Naive thymus-derived CD4-positive, alpha-beta T cell (primary cell): Measurements from ENCODE around the gene GPRIN1. TPM values are rescaled to one million over a fixed set of nuclear protein-coding genes. Genes with fewer than 3 reads are reported as not detected.
"Not testable (repeated sequence)": the region's sequence is repeated elsewhere in the genome, so short reads cannot be mapped to it uniquely, and the experiment has no call there.

Experiments
- ATAC-seq: fragments of 150-1000 bp; cut with Tn5 transposase; 2 replicates; pipeline ENCODE4 v1.10.0; 2021; ENCODE audit warnings: mild to moderate bottlenecking, moderate library complexity
- CTCF ChIA-PET: fragments of 350-600 bp; sonication (Branson Sonifier 250); formaldehyde crosslinking; loops from one replicate; lab custom pipeline; 2021; ENCODE audit warnings: antibody characterized with exemption; lab: Charles Lee
- POLR2A ChIA-PET: fragments of 350-600 bp; sonication (Branson Sonifier 250); formaldehyde crosslinking; loops from one replicate; lab custom pipeline; 2021; ENCODE audit warnings: antibody characterized with exemption, inconsistent platforms; lab: Charles Lee
- DNase-seq, 9 donors: peaks; one replicate each; pipeline versions ENCODE4 v3.0.0 to v3.0.0-alpha.2; 2020 to 2022; ENCODE audit warnings: mixed read lengths in 1 of 9
- H3K27ac ChIP-seq: one replicate; pipeline ENCODE4 v1.7.0; 2013; ENCODE audit warnings: mild to moderate bottlenecking, low read depth, low read length, moderate library complexity
- H3K27me3 ChIP-seq, 2 donors: one replicate each; pipeline ENCODE4 v1.7.0; 2013; ENCODE audit warnings: low read length in 2 of 2, mild to moderate bottlenecking in 2 of 2, moderate library complexity in 2 of 2; ENCODE audit not compliant: control insufficient read depth in 2 of 2, insufficient read depth in 2 of 2
- H3K36me3 ChIP-seq, 3 experiments: 1 replicate in 2 of 3; 2 replicates in 1 of 3; pipeline ENCODE4 v1.7.0; 2013; ENCODE audit warnings: low read length in 3 of 3, mild to moderate bottlenecking in 3 of 3, moderate library complexity in 1 of 3; ENCODE audit not compliant: insufficient read depth in 3 of 3, control insufficient read depth in 2 of 3
- H3K4me1 ChIP-seq, 2 donors: one replicate each; pipeline ENCODE4 v1.7.0; 2013; ENCODE audit warnings: low read length in 2 of 2, mild to moderate bottlenecking in 2 of 2, moderate library complexity in 1 of 2; ENCODE audit not compliant: control insufficient read depth in 2 of 2, insufficient read depth in 2 of 2
- H3K4me3 ChIP-seq: 2 replicates; pipeline ENCODE4 v1.7.0; 2013; ENCODE audit warnings: mild to moderate bottlenecking, low read length
- H3K9me3 ChIP-seq, 3 experiments: 1 replicate in 2 of 3; 2 replicates in 1 of 3; pipeline ENCODE4 v1.7.0; 2013; ENCODE audit warnings: low read length in 3 of 3; ENCODE audit not compliant: control insufficient read depth in 2 of 3
- H3K27ac Mint-ChIP-seq, 9 donors: one replicate each; pipeline ENCODE4 v1.8.0; 2020 to 2022; ENCODE audit warnings: mixed read lengths in 9 of 9, mild to moderate bottlenecking in 8 of 9, moderate library complexity in 5 of 9, inconsistent platforms in 2 of 9
- H3K27me3 Mint-ChIP-seq, 5 donors: one replicate each; pipeline ENCODE4 v1.8.0; 2021 to 2022; ENCODE audit warnings: mixed read lengths in 5 of 5, mild to moderate bottlenecking in 1 of 5
- H3K36me3 Mint-ChIP-seq, 5 donors: one replicate each; pipeline ENCODE4 v1.8.0; 2020 to 2022; ENCODE audit warnings: mixed read lengths in 5 of 5, mild to moderate bottlenecking in 3 of 5, inconsistent platforms in 1 of 5
- H3K4me1 Mint-ChIP-seq, 7 donors: one replicate each; pipeline ENCODE4 v1.8.0; 2020 to 2022; ENCODE audit warnings: mixed read lengths in 7 of 7, mild to moderate bottlenecking in 3 of 7, inconsistent platforms in 1 of 7
- H3K4me3 Mint-ChIP-seq, 10 donors: one replicate each; pipeline ENCODE4 v1.8.0; 2020 to 2022; ENCODE audit warnings: mild to moderate bottlenecking in 10 of 10, mixed read lengths in 10 of 10, moderate library complexity in 6 of 10, inconsistent platforms in 2 of 10
- H3K9me3 Mint-ChIP-seq, 11 donors: one replicate each; pipeline ENCODE4 v1.8.0; 2020 to 2022; ENCODE audit warnings: mixed read lengths in 11 of 11, mild to moderate bottlenecking in 4 of 11, inconsistent platforms in 1 of 11, moderate library complexity in 1 of 11
- intact Hi-C, 2 donors: fragments of 100-400 bp; cut with micrococcal nuclease; formaldehyde crosslinking; loops; one replicate each; pipeline ENCODE4 v1.15.1; 2023
- polyA plus RNA-seq, 2 donors: library from polyadenylated mRNA; unstranded; fragments of 300-500 nt; fragmentation: Illumina TruSeq; gene quantifications; one replicate each; pipeline ENCODE4 v1.2.3, GENCODE V29; 2021
- total RNA-seq, 6 experiments: library from RNA in 5 of 6; stranded (reverse) in 5 of 6; gene quantifications; 1 replicate in 5 of 6; 2 replicates in 1 of 6; pipeline ENCODE4 v1.2.3 and lab custom pipeline; 2021 to 2026

Gene GPRIN1
- total and polyA plus RNA-seq, 7 experiments from 2014 or later = 0.08 to 2.3 (median 0.32) TPM; not detected in 3

DNA sequence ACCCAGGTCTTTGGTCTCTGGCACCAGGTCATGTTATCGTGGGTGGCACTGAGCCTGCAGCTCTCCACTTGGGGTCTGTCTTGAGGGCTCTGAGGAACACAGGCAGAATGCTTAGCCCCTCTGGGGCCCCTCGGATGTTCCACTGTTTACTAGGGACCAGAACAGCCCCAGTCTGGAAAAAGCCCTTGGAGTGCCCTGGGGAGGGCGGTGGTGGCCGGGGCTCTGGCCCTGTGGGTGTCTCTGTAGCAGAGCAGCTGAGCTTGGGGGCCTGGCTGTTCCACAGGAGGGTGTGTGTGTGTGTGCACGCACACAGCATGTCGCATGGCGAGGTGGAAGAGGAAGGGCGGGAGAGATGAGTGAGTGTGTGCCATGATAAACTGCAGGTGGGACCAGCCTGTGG is 15.4 kb downstream of the GPRIN1 start:
- no peak for ATAC-seq
- Histone ChIP-seq H3K27me3 (no peaks in the 10 kb centered on the region), H3K36me3 (no peaks in the 10 kb centered on the region), H3K9me3 (no peaks in the 10 kb centered on the region), H3K4me3 (no peak overlapping the region), H3K27ac (no peak overlapping the region), H3K4me1 (peaks cover 7% of the 10 kb centered on the region in 2 donors)
- peaks cover 4 to 8% (median 6%) of the 10 kb centered on the region in 7 donors for H3K4me1 Mint-ChIP-seq
- intact Hi-C loops = no loop called here
- H3K9me3 Mint-ChIP-seq = no peaks in the 10 kb centered on the region
- ChIA-PET POLR2A (no interaction called here), CTCF (no interaction called here)
- no peak for DNase-seq
- H3K27me3 Mint-ChIP-seq = peaks cover 0 to 4% (median 0%) of the 10 kb centered on the region in 5 donors
- H3K36me3 Mint-ChIP-seq = no peaks in the 10 kb centered on the region
- peak overlapping the region in 2 of 10 donors; percentile 39 to 63 for H3K4me3 Mint-ChIP-seq
- peak overlapping the region in 3 of 9 donors; percentile 25 to 76 (median 65) for H3K27ac Mint-ChIP-seq

DNA sequence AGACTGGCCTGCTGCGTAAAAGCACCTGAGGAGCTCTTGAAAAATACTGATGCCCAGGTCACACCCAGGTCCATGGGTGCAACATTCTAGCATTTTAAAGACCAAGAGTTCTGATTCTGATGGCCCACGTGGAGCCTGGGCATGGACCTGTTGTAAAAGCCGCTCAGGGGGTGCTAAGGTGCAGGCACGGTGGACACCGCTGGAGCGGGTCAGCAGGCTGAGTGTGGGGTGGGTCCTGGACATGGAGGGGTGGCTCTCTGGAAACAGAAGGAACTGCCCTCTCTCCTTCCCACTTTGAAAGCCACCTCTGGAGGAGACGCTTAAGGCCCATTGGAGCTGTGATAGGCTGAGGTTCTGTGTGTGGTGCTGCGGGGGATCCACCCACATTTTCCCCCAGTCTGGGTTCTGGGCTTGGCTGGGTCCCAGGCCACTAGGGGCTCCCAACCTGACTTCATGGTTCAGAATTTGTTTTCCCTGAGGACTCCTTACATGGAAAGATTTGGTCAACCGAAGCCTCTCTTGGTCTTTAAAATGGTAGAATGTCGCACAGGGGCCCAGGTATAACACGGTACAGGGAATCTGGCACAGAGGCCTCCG is 16.6 kb downstream of the GPRIN1 start:
- H3K27ac Mint-ChIP-seq = no peak overlapping the region
- peaks cover 0 to 4% (median 0%) of the 10 kb centered on the region in 5 donors for H3K27me3 Mint-ChIP-seq
- peaks cover 7% of the 10 kb centered on the region in 2 donors for H3K4me1 ChIP-seq
- H3K4me3 Mint-ChIP-seq = no peak overlapping the region
- peaks cover 0 to 3% (median 0%) of the 10 kb centered on the region in 5 donors for H3K36me3 Mint-ChIP-seq
- DNase-seq (no peak), ATAC-seq (no peak)
- no peaks in the 10 kb centered on the region for H3K27me3 ChIP-seq
- intact Hi-C loops = no loop called here
- H3K9me3 ChIP-seq = no peaks in the 10 kb centered on the region
- ChIA-PET POLR2A (no interaction called here), CTCF (no interaction called here)
- no peak overlapping the region for H3K27ac ChIP-seq
- no peaks in the 10 kb centered on the region for H3K36me3 ChIP-seq
- peaks cover 0 to 2% (median 0%) of the 10 kb centered on the region in 11 donors for H3K9me3 Mint-ChIP-seq
- H3K4me3 ChIP-seq = no peak overlapping the region
- peaks cover 0 to 8% (median 6%) of the 10 kb centered on the region in 7 donors for H3K4me1 Mint-ChIP-seq

- peaks cover 0 to 4% (median 0%) of the 10 kb centered on the region in 5 donors for H3K36me3 Mint-ChIP-seq
Measured at GRCh38 chr5:176592573-176592972, 17.4 kb downstream of the GPRIN1 start.

GRCh38 chr5:176591667-176592066 is 18.3 kb downstream of the GPRIN1 start:
- H3K27me3 ChIP-seq, POLR2A ChIA-PET, H3K36me3 ChIP-seq, H3K27ac Mint-ChIP-seq, H3K4me1 Mint-ChIP-seq, CTCF ChIA-PET, H3K27ac ChIP-seq, H3K4me1 ChIP-seq, H3K9me3 ChIP-seq, ATAC-seq, DNase-seq, H3K4me3 Mint-ChIP-seq, intact Hi-C loops, H3K36me3 Mint-ChIP-seq, H3K9me3 Mint-ChIP-seq, H3K27me3 Mint-ChIP-seq, H3K4me3 ChIP-seq: not testable (repeated sequence)

More at GRCh38 chr5:176592573-176592972, 17.4 kb downstream of the GPRIN1 start:
- Histone ChIP-seq H3K9me3 (no peaks in the 10 kb centered on the region), H3K27ac (no peak overlapping the region), H3K4me3 (no peak overlapping the region), H3K36me3 (no peaks in the 10 kb centered on the region), H3K27me3 (no peaks in the 10 kb centered on the region), H3K4me1 (peaks cover 7% of the 10 kb centered on the region in 2 donors)
- Mint-ChIP-seq H3K4me3 (no peak overlapping the region), H3K4me1 (peaks cover 0 to 8% (median 6%) of the 10 kb centered on the region in 7 donors), H3K9me3 (peaks cover 0 to 6% (median 0%) of the 10 kb centered on the region in 11 donors), H3K27ac (no peak overlapping the region), H3K27me3 (peaks cover 0 to 4% (median 0%) of the 10 kb centered on the region in 5 donors)
- DNase-seq (no peak), ATAC-seq (no peak)
- ChIA-PET POLR2A (no interaction called here), CTCF (no interaction called here)
- intact Hi-C loops = no loop called here

DNA sequence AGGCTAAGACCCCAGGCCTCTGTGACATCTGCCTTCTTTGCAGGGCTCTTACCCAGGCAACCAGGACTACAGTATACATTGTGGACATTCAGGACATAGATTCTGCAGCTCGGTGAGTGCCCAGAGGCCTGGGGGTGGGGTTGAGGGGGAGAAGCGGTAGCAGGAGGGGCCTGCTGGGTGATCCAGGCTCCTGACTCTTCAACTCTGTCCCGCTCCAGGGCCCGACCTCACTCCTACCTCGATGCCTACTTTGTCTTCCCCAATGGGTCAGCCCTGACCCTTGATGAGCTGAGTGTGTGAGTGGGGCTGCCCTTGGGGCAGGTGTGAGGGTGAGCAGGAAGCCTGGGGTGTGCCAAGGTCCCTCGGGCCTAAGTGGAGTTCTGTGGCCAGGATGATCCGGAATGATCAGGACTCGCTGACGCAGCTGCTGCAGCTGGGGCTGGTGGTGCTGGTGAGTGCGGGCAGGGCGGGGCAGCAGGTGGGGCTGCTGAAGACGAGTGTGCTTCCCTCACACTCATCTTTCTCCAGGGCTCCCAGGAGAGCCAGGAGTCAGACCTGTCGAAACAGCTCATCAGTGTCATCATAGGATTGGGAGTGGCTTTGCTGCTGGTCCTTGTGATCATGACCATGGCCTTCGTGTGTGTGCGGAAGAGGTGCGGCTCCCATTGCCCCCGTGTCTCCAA is 19.8 kb downstream of the GPRIN1 start:
- Mint-ChIP-seq H3K27ac (no peak overlapping the region), H3K9me3 (peaks cover 0 to 17% (median 5%) of the 10 kb centered on the region in 11 donors), H3K4me3 (no peak overlapping the region), H3K4me1 (no peaks in the 10 kb centered on the region), H3K36me3 (peaks cover 0 to 4% (median 4%) of the 10 kb centered on the region in 5 donors), H3K27me3 (no peaks in the 10 kb centered on the region)
- peaks cover 0 to 8% (median 0%) of the 10 kb centered on the region in 3 experiments for H3K9me3 ChIP-seq
- intact Hi-C loops = no loop called here
- H3K36me3 ChIP-seq = no peaks in the 10 kb centered on the region
- ChIA-PET CTCF (no interaction called here), POLR2A (no interaction called here)
- no peak overlapping the region for H3K27ac ChIP-seq
- no peak for ATAC-seq
- H3K27me3 ChIP-seq = no peaks in the 10 kb centered on the region
- H3K4me1 ChIP-seq = no peaks in the 10 kb centered on the region
- no peak for DNase-seq
- no peak overlapping the region for H3K4me3 ChIP-seq

GRCh38 chr5:176589039-176589769 is 20.8 kb downstream of the GPRIN1 start:
- Mint-ChIP-seq H3K27ac (no peak overlapping the region), H3K4me1 (no peaks in the 10 kb centered on the region), H3K4me3 (no peak overlapping the region), H3K9me3 (peaks cover 0 to 21% (median 7%) of the 10 kb centered on the region in 11 donors), H3K27me3 (no peaks in the 10 kb centered on the region), H3K36me3 (peaks cover 0 to 4% (median 4%) of the 10 kb centered on the region in 5 donors)
- Histone ChIP-seq H3K4me1 (no peaks in the 10 kb centered on the region), H3K36me3 (no peaks in the 10 kb centered on the region), H3K4me3 (no peak overlapping the region), H3K27ac (no peak overlapping the region), H3K27me3 (no peaks in the 10 kb centered on the region), H3K9me3 (peaks cover 0 to 18% (median 0%) of the 10 kb centered on the region in 3 experiments)
- ChIA-PET CTCF (no interaction called here), POLR2A (no interaction called here)
- DNase-seq (no peak), ATAC-seq (no peak)
- intact Hi-C loops = no loop called here
